ENCODE data around the gene EID1. TPM values are rescaled to one million over a fixed set of nuclear protein-coding genes. Genes with fewer than 3 reads are reported as not detected.
A peak's percentile ranks its signal among the peaks of the same experiment; 100 is the strongest.
"Not testable (repeated sequence)": the region's sequence is repeated elsewhere in the genome, so short reads cannot be mapped to it uniquely, and the experiment has no call there.

Gene EID1
- total RNA-seq, 1 experiment from 2014 or later = 98.7 TPM

- no peak overlapping the region for H2AFZ ChIP-seq (ENCODE audit: low read length)
- no TSS peak for BruUV-seq (replicated peaks)
- H3K79me2 ChIP-seq (ENCODE audit: low read length) = no peaks in the 10 kb centered on the region
- H3K4me3 ChIP-seq (ENCODE audit: low read length) = no peak overlapping the region
- no peaks in the 10 kb centered on the region for H3K36me3 ChIP-seq (ENCODE audit: low read depth, low read length)
- TF ChIP-seq CTCF (conservative IDR thresholded peaks at IDR 0.05; ENCODE audit: low read depth, low read length) = no peak
- TF ChIP-seq EZH2 (IDR thresholded peaks at IDR 0.05; ENCODE audit: low read length, unreplicated experiment) = no peak
- no peak for TF ChIP-seq EZH2phosphoT487 (IDR thresholded peaks at IDR 0.05; ENCODE audit: borderline replicate concordance, low read length)
- no peak overlapping the region for H3K9ac ChIP-seq (ENCODE audit: low read length)
- H3K9me2 ChIP-seq (replicated peaks; ENCODE audit: low read length) = no peaks in the 10 kb centered on the region
- H3K27me3 ChIP-seq (ENCODE audit: low read length) = no peaks in the 10 kb centered on the region
- H3F3A ChIP-seq (ENCODE audit: low read length, unreplicated experiment) = no peaks in the 10 kb centered on the region
- intact Hi-C loops (cut with micrococcal nuclease) = loop anchor here (5.0 kb wide), 1 partner anchor 37 kb away; no protein-coding TSS in a partner anchor
- ATAC-seq = no peak
- no peak overlapping the region for H3K4me2 ChIP-seq (ENCODE audit: low read length)
- no peak overlapping the region for H3K27ac ChIP-seq (ENCODE audit: low read length)
- H4K20me1 ChIP-seq (ENCODE audit: low read length) = no peaks in the 10 kb centered on the region
- ChIA-PET CTCF (no interaction called here), POLR2A (ENCODE audit: unreplicated experiment) (no interaction called here)
- H3K9me3 ChIP-seq (ENCODE audit: low read length) = no peaks in the 10 kb centered on the region
- peaks cover 7% of the 10 kb centered on the region for H3K4me1 ChIP-seq (ENCODE audit: insufficient read depth, low read length)
- DNase-seq = no peak
Observed at GRCh38 chr15:48904758-48905157, 26.8 kb downstream of the EID1 start.

- Histone ChIP-seq H3K9ac (ENCODE audit: low read length) (no peak overlapping the region), H3K9me2 (replicated peaks; ENCODE audit: low read length) (no peaks in the 10 kb centered on the region), H3K27ac (ENCODE audit: low read length) (no peak overlapping the region), H3K36me3 (ENCODE audit: low read depth, low read length) (no peaks in the 10 kb centered on the region), H3K79me2 (ENCODE audit: low read length) (no peaks in the 10 kb centered on the region), H4K20me1 (ENCODE audit: low read length) (no peaks in the 10 kb centered on the region), H3K4me1 (ENCODE audit: insufficient read depth, low read length) (peaks cover 7% of the 10 kb centered on the region), H2AFZ (ENCODE audit: low read length) (no peak overlapping the region), H3K27me3 (ENCODE audit: low read length) (no peaks in the 10 kb centered on the region), H3K4me3 (ENCODE audit: low read length) (no peak overlapping the region), H3K4me2 (ENCODE audit: low read length) (no peak overlapping the region), H3F3A (ENCODE audit: low read length, unreplicated experiment) (no peaks in the 10 kb centered on the region), H3K9me3 (ENCODE audit: low read length) (no peaks in the 10 kb centered on the region)
- BruUV-seq (replicated peaks) = no TSS peak
- ChIA-PET POLR2A (ENCODE audit: unreplicated experiment) (no interaction called here), CTCF (interaction anchor here (0.7 kb wide), 1 partner anchor 16 kb away, joined by 4 read pairs; no protein-coding TSS in a partner anchor)
- intact Hi-C loops (cut with micrococcal nuclease) = loop anchor here (5.0 kb wide), 1 partner anchor 38 kb away; no protein-coding TSS in a partner anchor
- no peak for TF ChIP-seq EZH2 (IDR thresholded peaks at IDR 0.05; ENCODE audit: low read length, unreplicated experiment)
- TF ChIP-seq EZH2phosphoT487 (IDR thresholded peaks at IDR 0.05; ENCODE audit: borderline replicate concordance, low read length) = no peak
- TF ChIP-seq CTCF (conservative IDR thresholded peaks at IDR 0.05; ENCODE audit: low read depth, low read length) = no peak
- ATAC-seq = no peak
- no peak for DNase-seq
Observed at GRCh38 chr15:48905216-48905615, 27.3 kb downstream of the EID1 start.

GRCh38 chr15:48905847-48906246 is 27.9 kb downstream of the EID1 start:
- ChIA-PET POLR2A (ENCODE audit: unreplicated experiment) (no interaction called here), CTCF (interaction anchor here (0.7 kb wide), 1 partner anchor 16 kb away, joined by 4 read pairs; no protein-coding TSS in a partner anchor)
- no peaks in the 10 kb centered on the region for H3K9me3 ChIP-seq (ENCODE audit: low read length)
- no peak overlapping the region for H3K9ac ChIP-seq (ENCODE audit: low read length)
- no peaks in the 10 kb centered on the region for H4K20me1 ChIP-seq (ENCODE audit: low read length)
- H3K79me2 ChIP-seq (ENCODE audit: low read length) = no peaks in the 10 kb centered on the region
- H3K4me2 ChIP-seq (ENCODE audit: low read length) = no peak overlapping the region
- H3K9me2 ChIP-seq (replicated peaks; ENCODE audit: low read length) = no peaks in the 10 kb centered on the region
- no peak for TF ChIP-seq EZH2 (IDR thresholded peaks at IDR 0.05; ENCODE audit: low read length, unreplicated experiment)
- no peak for TF ChIP-seq EZH2phosphoT487 (IDR thresholded peaks at IDR 0.05; ENCODE audit: borderline replicate concordance, low read length)
- no peak for TF ChIP-seq CTCF (conservative IDR thresholded peaks at IDR 0.05; ENCODE audit: low read depth, low read length)
- H3F3A ChIP-seq (ENCODE audit: low read length, unreplicated experiment) = no peaks in the 10 kb centered on the region
- H2AFZ ChIP-seq (ENCODE audit: low read length) = no peak overlapping the region
- no peak overlapping the region for H3K27ac ChIP-seq (ENCODE audit: low read length)
- DNase-seq (no peak), ATAC-seq (no peak)
- no TSS peak for BruUV-seq (replicated peaks)
- H3K4me3 ChIP-seq (ENCODE audit: low read length) = no peak overlapping the region
- peaks cover 7% of the 10 kb centered on the region for H3K4me1 ChIP-seq (ENCODE audit: insufficient read depth, low read length)
- no peaks in the 10 kb centered on the region for H3K36me3 ChIP-seq (ENCODE audit: low read depth, low read length)
- intact Hi-C loops (cut with micrococcal nuclease) = loop anchor here (5.0 kb wide), 1 partner anchor 39 kb away; no protein-coding TSS in a partner anchor
- no peaks in the 10 kb centered on the region for H3K27me3 ChIP-seq (ENCODE audit: low read length)

- H3K9me2 ChIP-seq (replicated peaks; ENCODE audit: low read length); H3K4me2 ChIP-seq (ENCODE audit: low read length); H3F3A ChIP-seq (ENCODE audit: low read length, unreplicated experiment); H3K79me2 ChIP-seq (ENCODE audit: low read length); H2AFZ ChIP-seq (ENCODE audit: low read length); H3K9me3 ChIP-seq (ENCODE audit: low read length); DNase-seq; H3K27me3 ChIP-seq (ENCODE audit: low read length); H3K36me3 ChIP-seq (ENCODE audit: low read depth, low read length); POLR2A ChIA-PET (ENCODE audit: unreplicated experiment); BruUV-seq (replicated peaks); H4K20me1 ChIP-seq (ENCODE audit: low read length); ATAC-seq; CTCF ChIA-PET; H3K4me3 ChIP-seq (ENCODE audit: low read length): not testable (repeated sequence)
- H3K27ac ChIP-seq (ENCODE audit: low read length) = peak overlapping the region; percentile 88
- intact Hi-C loops (cut with micrococcal nuclease) = loop anchor here (2.0 to 5.0 kb wide), 2 partner anchors 19 to 42 kb away; no protein-coding TSS in a partner anchor
- peak overlapping the region; percentile 43 for H3K9ac ChIP-seq (ENCODE audit: low read length)
- H3K4me1 ChIP-seq (ENCODE audit: insufficient read depth, low read length) = peaks cover 15% of the 10 kb centered on the region
Observed at GRCh38 chr15:48909313-48909712, 31.4 kb downstream of the EID1 start.

All from PC-3 (cell line).